COR-L47 (cell line): Measurements from ENCODE around the gene LRP1B.

ENCODE experiments used
- DNase-seq: peaks from one replicate; lab custom pipeline; 2025; lab: John Stamatoyannopoulos, UW

Gene LRP1B

GRCh38 chr2:142131010-142131669, at the start of gene LRP1B:
Gene LRP1B (minus strand): TSS chr2:142131016. CDS start chr2:142130729, 287 bp downstream.
- peak; percentile 44 for DNase-seq

- no peak for DNase-seq
Measured at GRCh38 chr2:142179686-142180085, 48.9 kb upstream of the LRP1B start.

GRCh38 chr2:142178604-142179003, 47.8 kb upstream of the LRP1B start:
- DNase-seq, result no peak

GRCh38 chr2:142176941-142177340, 46.1 kb upstream of the LRP1B start:
- DNase-seq, result no peak

DNA sequence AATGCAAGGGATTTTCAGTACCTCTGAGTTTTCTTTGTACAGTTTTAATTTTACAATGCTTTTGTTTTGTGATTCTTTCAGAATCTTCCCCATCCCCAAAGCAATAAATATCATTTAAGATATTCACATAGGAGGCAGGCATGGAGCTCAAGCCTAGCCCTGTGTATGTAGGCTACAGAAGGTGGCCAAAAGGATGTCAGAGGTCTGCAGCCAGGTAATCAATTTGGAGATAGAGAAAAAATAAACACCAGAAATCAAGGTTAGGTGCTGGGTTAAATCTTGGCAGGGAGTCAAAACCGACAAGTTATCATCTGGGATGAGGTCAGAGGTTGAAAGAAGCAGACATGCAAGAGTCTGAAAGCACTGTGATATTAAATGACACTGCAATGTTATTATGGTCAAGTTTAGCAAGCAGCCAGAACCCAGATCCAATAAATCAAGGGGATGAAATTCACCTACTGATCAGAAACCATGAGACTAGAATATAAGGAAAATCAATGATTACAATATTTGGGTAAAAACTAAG, 45.1 kb upstream of the LRP1B start:
- no peak for DNase-seq

DNA sequence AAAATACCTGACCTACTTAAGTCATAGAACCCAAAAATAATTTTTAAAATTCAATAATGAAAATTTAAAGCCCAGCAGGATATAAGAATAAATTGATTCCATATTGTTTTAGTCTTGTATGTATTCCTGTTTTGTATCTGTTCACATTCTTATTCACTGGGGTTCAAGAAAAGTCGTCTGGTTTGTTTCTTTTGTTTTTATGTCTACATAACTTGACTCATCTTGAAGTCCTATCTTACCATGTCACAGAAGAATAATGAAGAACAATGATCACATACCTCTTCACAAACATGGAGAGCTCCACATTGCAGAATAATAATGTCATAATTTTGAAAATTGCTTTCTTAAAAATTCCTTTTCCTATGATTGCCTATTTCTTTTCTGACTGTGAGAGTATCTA, 43.4 kb upstream of the LRP1B start:
- no peak for DNase-seq

DNA sequence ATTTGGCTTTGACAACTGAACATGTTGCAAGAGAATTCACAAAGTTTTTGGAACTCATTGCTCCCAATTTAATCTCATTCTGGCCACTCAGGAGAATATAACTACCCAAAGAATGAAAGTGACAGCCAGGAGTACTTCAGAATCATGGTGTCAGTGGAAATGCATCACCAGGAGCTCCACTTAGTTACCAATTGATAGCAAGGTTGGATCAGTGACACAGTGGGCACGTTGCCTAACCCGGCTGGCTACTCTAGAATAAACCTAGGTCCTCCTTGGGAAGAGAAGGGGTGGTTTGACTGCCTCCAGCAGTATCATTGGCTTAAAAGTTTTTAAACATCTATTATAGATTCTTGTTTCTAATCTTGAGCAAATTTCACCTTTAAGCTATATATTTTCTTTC, 40.0 kb upstream of the LRP1B start:
- no peak for DNase-seq

- peak; percentile 43 for DNase-seq
Measured at GRCh38 chr2:142165790-142166189, 35.0 kb upstream of the LRP1B start.

DNA sequence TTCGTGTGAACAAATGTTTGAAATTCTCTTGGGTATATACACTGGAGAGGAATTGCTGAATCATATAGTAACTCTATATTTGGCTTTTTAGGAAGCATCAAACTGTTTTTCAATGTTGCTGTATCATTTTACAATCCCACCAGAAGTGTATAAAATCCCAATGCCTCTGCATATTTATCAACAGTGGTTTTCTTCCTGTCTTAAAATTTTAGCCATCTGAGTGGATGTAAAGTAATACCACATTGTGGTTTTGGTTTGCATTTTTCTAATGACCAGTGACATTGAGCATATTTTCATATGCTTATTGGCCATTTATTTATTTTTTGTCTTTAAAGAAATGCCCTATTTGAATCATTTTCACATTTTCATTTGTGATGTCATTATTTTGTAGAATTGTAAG, 22.8 kb upstream of the LRP1B start:
- DNase-seq, result no peak

DNA sequence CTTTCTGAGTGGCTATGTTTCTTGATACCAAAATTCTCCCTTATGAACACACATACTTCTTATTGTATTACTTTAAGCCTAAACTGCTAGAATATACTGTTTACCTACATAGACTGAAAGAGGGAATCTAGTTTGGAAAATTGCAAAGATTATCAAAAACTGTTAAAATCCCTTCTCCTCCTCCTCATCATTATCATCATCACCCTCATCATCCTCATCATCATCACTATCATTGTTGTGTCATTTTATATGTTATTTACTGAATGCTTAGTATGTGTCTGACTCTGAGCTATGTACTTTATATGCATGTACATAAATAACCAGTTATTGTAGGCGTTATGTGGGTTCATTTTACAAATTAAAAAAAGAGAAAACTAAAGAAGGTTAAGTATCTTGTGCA, 19.6 kb upstream of the LRP1B start:
- no peak for DNase-seq

GRCh38 chr2:142144547-142144946, 13.7 kb upstream of the LRP1B start:
- DNase-seq, result no peak

- no peak for DNase-seq
Measured at GRCh38 chr2:142142595-142142994, 11.8 kb upstream of the LRP1B start.

- DNase-seq, result peak; percentile 23
Measured at GRCh38 chr2:142140434-142140845, 9.6 kb upstream of the LRP1B start.

DNA sequence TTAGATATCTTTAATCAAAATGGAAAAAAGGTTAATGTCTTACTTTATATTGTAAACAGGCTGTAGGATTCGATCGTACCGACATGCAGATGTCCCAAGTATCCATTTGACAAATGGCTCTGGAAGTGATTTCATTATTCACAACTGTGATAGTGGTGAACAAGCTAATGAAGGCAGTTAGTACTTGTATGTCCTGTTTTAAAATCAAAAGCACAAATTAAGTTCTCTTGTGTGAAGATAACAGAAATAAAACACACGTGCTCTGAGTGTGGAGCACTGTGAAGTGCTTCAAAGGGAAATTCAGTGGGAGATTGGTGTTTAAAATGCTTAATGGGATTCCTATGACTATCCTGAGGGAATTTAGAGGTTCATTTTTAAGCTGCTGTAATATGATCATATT, 8.6 kb upstream of the LRP1B start:
- DNase-seq, result no peak

DNA sequence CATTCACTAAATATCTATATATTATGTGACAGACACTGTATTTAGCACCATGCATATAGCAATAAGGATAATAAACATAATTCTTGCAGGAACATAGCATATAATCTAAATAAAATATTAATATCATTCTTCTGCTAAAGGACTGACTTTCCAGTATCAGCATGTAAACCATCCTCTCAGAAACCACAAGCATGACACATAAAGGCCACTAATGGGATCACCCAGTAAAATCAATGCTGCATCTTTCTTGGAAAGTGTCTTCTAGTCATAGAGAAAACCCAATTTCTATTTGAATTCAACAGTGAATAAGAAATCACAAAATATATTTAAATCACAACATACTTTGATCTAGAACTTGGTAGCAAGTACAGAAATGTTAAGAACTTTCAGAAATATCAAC, 5.8 kb upstream of the LRP1B start:
- DNase-seq, result no peak

- no peak for DNase-seq
Measured at GRCh38 chr2:142134911-142135310, 4.1 kb upstream of the LRP1B start.

GRCh38 chr2:142130111-142131009, 456 bp downstream of the LRP1B start:
- DNase-seq, result peak; percentile 42

- no peak for DNase-seq
Measured at GRCh38 chr2:142128105-142128504, 2.7 kb downstream of the LRP1B start.

GRCh38 chr2:142127248-142127647, 3.6 kb downstream of the LRP1B start:
- DNase-seq, result no peak

GRCh38 chr2:142124706-142125105, 6.1 kb downstream of the LRP1B start:
- no peak for DNase-seq

DNA sequence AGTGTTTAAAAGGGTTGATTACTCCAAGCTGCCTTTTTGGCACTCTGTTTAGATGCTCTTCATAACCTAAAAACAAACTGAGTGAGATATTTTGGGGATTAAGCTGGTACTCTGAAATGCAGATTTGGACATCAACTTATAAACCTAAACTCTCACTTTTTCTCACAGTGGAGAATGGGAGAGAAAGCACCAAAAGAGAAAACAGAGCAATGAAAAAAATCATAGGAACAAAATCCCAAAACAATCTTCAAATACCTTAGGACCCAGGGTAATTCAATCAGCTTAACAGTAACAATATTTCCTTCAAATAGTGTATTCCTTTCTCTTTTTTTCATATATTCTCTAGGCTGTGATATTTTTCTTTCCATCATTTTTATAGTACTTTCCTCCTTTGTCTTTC, 11.5 kb downstream of the LRP1B start:
- DNase-seq, result no peak

DNA sequence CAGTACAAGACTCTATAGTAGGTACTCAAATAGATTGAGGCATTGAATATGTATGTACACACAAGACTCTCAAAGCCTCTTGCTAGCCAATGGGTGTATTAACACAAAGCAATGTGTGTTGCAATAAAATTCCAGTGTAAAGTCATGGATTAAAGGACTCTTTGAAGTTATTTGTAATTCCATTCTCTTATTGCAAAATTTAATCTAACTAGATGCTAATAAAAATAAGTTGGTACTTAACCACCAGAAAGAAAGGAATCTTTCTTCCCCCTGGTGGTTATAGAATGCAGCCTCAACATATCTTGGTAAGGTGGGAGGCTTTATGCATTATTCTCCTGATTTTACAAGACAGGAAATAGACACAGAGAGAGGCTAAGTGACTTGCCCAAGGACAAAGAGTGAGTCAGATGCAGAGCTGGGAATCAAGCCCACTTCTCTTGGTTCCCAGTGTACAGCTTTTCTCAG, 18.0 kb downstream of the LRP1B start:
- no peak for DNase-seq

- DNase-seq, result peak; percentile 18
Measured at GRCh38 chr2:142104134-142104758, 26.6 kb downstream of the LRP1B start.
